SK-N-SH (cell line): ENCODE measurements around the gene RAVER2. TPM values are rescaled to one million over a fixed set of nuclear protein-coding genes. Genes with fewer than 3 reads are reported as not detected.

ENCODE experiments used
- CTCF ChIA-PET: fragments of 300-600, 350-600 bp; formaldehyde crosslinking; extraction: SDS; loops from one replicate; lab custom pipeline; 2021; lab: Yijun Ruan, JAX
- POLR2A ChIA-PET: fragments of 350-600 bp; sonication (Branson Sonifier 250); formaldehyde crosslinking; extraction: SDS; loops from one replicate; lab custom pipeline; 2020; ENCODE audit warnings: antibody characterized with exemption, inconsistent platforms; lab: Yijun Ruan, JAX
- DNase-seq: peaks from one replicate; pipeline ENCODE4 v3.0.0; 2012
- H2AFZ ChIP-seq: fragments of 200-600 bp; sonication (generic); 2 replicates; pipeline ENCODE4 v1.8.1; 2016; ENCODE audit warnings: antibody characterized with exemption, mild to moderate bottlenecking, low read depth
- H3F3A ChIP-seq: fragments of 200-600 bp; sonication (generic); replicated peaks from 2 replicates; pipeline ENCODE3; 2016; ENCODE audit warnings: antibody characterized with exemption, mild to moderate bottlenecking; ENCODE audit not compliant: insufficient read depth
- H3K27ac ChIP-seq, 2 experiments: fragments of 200-500 bp in 1 of 2; fragments of 200-600 bp in 1 of 2; sonication (Bioruptor generic) in 1 of 2; sonication (generic), shearing (Covaris generic) in 1 of 2; 2 replicates each; pipeline versions ENCODE4 v1.5.1 to v1.6.1; 2014 to 2016; ENCODE audit warnings: low read depth in 2 of 2, inconsistent platforms in 1 of 2, low read length in 1 of 2, mild to moderate bottlenecking in 1 of 2, mixed read lengths in 1 of 2
- H3K27me3 ChIP-seq: fragments of 200-600 bp; sonication (generic), shearing (Covaris generic); 2 replicates; pipeline ENCODE4 v1.6.1; 2016; ENCODE audit warnings: mixed run types; ENCODE audit not compliant: insufficient read depth
- H3K36me3 ChIP-seq, 2 experiments: fragments of 200-500 bp in 1 of 2; fragments of 200-600 bp in 1 of 2; sonication (Bioruptor generic) in 1 of 2; sonication (generic) in 1 of 2; replicated peaks in 1 of 2; 2 replicates each; pipeline versions ENCODE3 to v1.5.1; 2014 to 2016; ENCODE audit warnings: low read length in 1 of 2, mild to moderate bottlenecking in 1 of 2; ENCODE audit not compliant: insufficient read depth in 2 of 2, control insufficient read depth in 1 of 2
- H3K4me1 ChIP-seq, 2 experiments: fragments of 200-500 bp in 1 of 2; fragments of 200-600 bp in 1 of 2; sonication (Bioruptor generic) in 1 of 2; sonication (generic), shearing (Covaris generic) in 1 of 2; 2 replicates each; pipeline versions ENCODE4 v1.5.1 to v1.6.1; 2014 to 2016; ENCODE audit warnings: low read depth in 1 of 2, low read length in 1 of 2, mixed run types in 1 of 2; ENCODE audit not compliant: insufficient read depth in 2 of 2, control insufficient read depth in 1 of 2
- H3K4me2 ChIP-seq: fragments of 200-600 bp; sonication (generic), shearing (Covaris generic); 2 replicates; pipeline ENCODE4 v1.6.1; 2017; ENCODE audit warnings: mixed run types
- H3K4me3 ChIP-seq, 2 experiments: fragments of 200-500 bp in 1 of 2; fragments of 200-600 bp in 1 of 2; sonication (Bioruptor generic) in 1 of 2; sonication (generic), shearing (Covaris generic) in 1 of 2; 2 replicates each; pipeline versions ENCODE4 v1.5.1 to v1.8.1; 2014 to 2016; ENCODE audit warnings: low read depth in 2 of 2, inconsistent platforms in 1 of 2, low read length in 1 of 2, mild to moderate bottlenecking in 1 of 2, mixed read lengths in 1 of 2, moderate library complexity in 1 of 2
- H3K79me2 ChIP-seq: fragments of 200-600 bp; sonication (generic); 2 replicates; pipeline ENCODE4 v1.8.1; 2017; ENCODE audit warnings: mild to moderate bottlenecking; ENCODE audit not compliant: insufficient read depth
- H3K9ac ChIP-seq: fragments of 200-600 bp; sonication (generic); 2 replicates; pipeline ENCODE4 v1.6.1; 2017; ENCODE audit warnings: mixed run types
- H3K9me2 ChIP-seq: fragments of 200-600 bp; sonication (generic); 2 replicates; pipeline ENCODE4 v1.6.1; 2017; ENCODE audit warnings: mixed run types
- H3K9me3 ChIP-seq: fragments of 200-600 bp; sonication (generic); 2 replicates; pipeline ENCODE4 v1.6.1; 2017; ENCODE audit warnings: mixed run types, mild to moderate bottlenecking, moderate library complexity
- H4K20me1 ChIP-seq: fragments of 200-600 bp; sonication (generic); 2 replicates; pipeline ENCODE4 v1.6.1; 2017; ENCODE audit warnings: mild to moderate bottlenecking, mixed run types; ENCODE audit not compliant: insufficient read depth
- EP300 ChIP-seq, 2 experiments: IDR thresholded peaks; 2 replicates each; pipeline versions ENCODE4 v1.4.0 to v1.6.1; 2012; ENCODE audit warnings: borderline replicate concordance in 1 of 2, low read depth in 1 of 2, low read length in 1 of 2
- FOSL2 ChIP-seq: IDR thresholded peaks from 2 replicates; pipeline ENCODE4 v1.4.0; 2012; ENCODE audit warnings: low read depth, mild to moderate bottlenecking, moderate library complexity, borderline replicate concordance
- FOXJ3 ChIP-seq: sonication (generic); formaldehyde crosslinking; IDR thresholded peaks from 2 replicates; pipeline ENCODE4 v1.5.1; 2020; ENCODE audit warnings: mild to moderate bottlenecking, missing genetic modification reagents
- JUND ChIP-seq: IDR thresholded peaks from 2 replicates; pipeline ENCODE4 v1.4.0; 2012
- RAD21 ChIP-seq: IDR thresholded peaks from 2 replicates; pipeline ENCODE4 v1.6.1; 2012; ENCODE audit warnings: mild to moderate bottlenecking, low read length
- RCOR1 ChIP-seq: fragments of 150-350 bp; IDR thresholded peaks from 2 replicates; pipeline ENCODE4 v1.6.1; 2017; ENCODE audit warnings: antibody characterized with exemption, low read length
- RXRA ChIP-seq: IDR thresholded peaks from 2 replicates; pipeline ENCODE4 v1.4.0; 2012; ENCODE audit warnings: low read depth, mild to moderate bottlenecking, borderline replicate concordance
- SMC3 ChIP-seq: IDR thresholded peaks from 2 replicates; pipeline ENCODE4 v1.6.1; 2012; ENCODE audit warnings: low read depth, low read length, improper control_type of control experiment
- TEAD4 ChIP-seq: IDR thresholded peaks from 2 replicates; pipeline ENCODE4 v1.4.0; 2012; ENCODE audit warnings: mild to moderate bottlenecking, borderline replicate concordance; ENCODE audit not compliant: insufficient read depth
- USF2 ChIP-seq: fragments of 150-350 bp; IDR thresholded peaks from 2 replicates; pipeline ENCODE4 v1.6.1; 2017; ENCODE audit warnings: antibody characterized with exemption, low read length, low read depth, borderline replicate concordance
- WGBS: methylation state at CpG from one replicate; pipeline ENCODE4 v1.1.6; 2017; ENCODE audit warnings: low lambda C conversion rate; 5-methylcytosine and 5-hydroxymethylcytosine counted together
- polyA plus RNA-seq, 3 experiments: library from polyadenylated mRNA; depleted of rRNA; stranded (reverse); fragments of >200 nt; gene quantifications; 2 replicates each; pipeline ENCODE4 v1.2.3, GENCODE V29; 2012
- TF ChIP-seq, protein P1 (sequence below): IDR thresholded peaks from 2 replicates; pipeline ENCODE4; 2012
- TF ChIP-seq, protein P2 (sequence below): IDR thresholded peaks from 2 replicates; pipeline ENCODE4 v1.4.0; 2012; ENCODE audit warnings: low read depth

Gene RAVER2
- polyA plus RNA-seq, 1 of the 3 experiments (the other 2 are of a cell fraction) = 7.3 TPM

- Histone ChIP-seq H3K27me3 (no peaks in the 10 kb centered on the region), H3K4me2 (no peak overlapping the region)
- TF ChIP-seq, protein P1, sequence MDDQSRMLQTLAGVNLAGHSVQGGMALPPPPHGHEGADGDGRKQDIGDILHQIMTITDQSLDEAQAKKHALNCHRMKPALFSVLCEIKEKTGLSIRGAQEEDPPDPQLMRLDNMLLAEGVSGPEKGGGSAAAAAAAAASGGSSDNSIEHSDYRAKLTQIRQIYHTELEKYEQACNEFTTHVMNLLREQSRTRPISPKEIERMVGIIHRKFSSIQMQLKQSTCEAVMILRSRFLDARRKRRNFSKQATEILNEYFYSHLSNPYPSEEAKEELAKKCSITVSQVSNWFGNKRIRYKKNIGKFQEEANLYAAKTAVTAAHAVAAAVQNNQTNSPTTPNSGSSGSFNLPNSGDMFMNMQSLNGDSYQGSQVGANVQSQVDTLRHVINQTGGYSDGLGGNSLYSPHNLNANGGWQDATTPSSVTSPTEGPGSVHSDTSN = no peak
- 0 out of 2 replicates have a peak, but pooled peaks have one; percentile 6 for TF ChIP-seq JUND
- no peak for TF ChIP-seq RCOR1
- peak; percentile 37; the same call in 1 of the 2 replicates for TF ChIP-seq FOSL2
- TF ChIP-seq, all 33 proteins: peak for 2
- no peak for DNase-seq
- Histone ChIP-seq H3K4me1 (peaks cover 0 to 7% of the 10 kb centered on the region in 2 experiments; a peak in 2 of 4 replicates), H3K9me2 (no peaks in the 10 kb centered on the region), H2AFZ (no peak overlapping the region), H3K9me3 (no peaks in the 10 kb centered on the region), H3K36me3 (peaks cover 72 to 87% of the 10 kb centered on the region in 2 experiments), H3K9ac (no peak overlapping the region), H3K4me3 (no peak overlapping the region), H3F3A (peaks cover 16% of the 10 kb centered on the region), H3K27ac (peak overlapping the region in 1 of 2 experiments; percentile 56; a peak in 2 of 4 replicates), H3K79me2 (no peaks in the 10 kb centered on the region), H4K20me1 (no peaks in the 10 kb centered on the region)
- ChIA-PET CTCF (interaction anchor here (0.6 to 3.6 kb wide), 3 partner anchors 10 to 588 kb away, joined by 3 to 15 read pairs (median 3); no protein-coding TSS in a partner anchor), POLR2A (no interaction called here)
These were observed 89.9 kb downstream of the RAVER2 start for GRCh38 chr1:64834734-64835133.

DNA sequence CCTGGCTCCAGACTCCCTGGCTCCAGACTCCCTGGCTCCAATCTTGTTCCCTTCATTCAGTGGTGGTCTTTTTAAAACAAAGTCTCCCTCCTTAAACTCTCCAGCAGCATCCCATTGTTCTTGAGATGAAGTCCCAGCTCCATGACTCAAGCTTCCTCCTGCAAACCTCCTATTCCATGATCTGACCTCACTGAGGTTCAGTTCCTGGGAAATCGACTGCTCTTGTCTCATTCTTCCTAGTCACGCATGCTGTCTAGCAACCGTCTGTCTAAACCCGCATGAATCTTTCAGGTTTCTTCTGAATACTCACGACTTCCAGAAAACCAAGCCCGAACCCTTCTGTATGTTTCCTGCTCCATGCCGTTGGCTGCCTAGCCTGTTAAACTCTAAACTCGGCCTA lies 91.9 kb downstream of the RAVER2 start:
- POLR2A ChIA-PET = no interaction called here
- H3K27ac ChIP-seq = peak overlapping the region in 1 of 2 experiments; percentile 5; a peak in 1 of 4 replicates
- peaks cover 69 to 91% of the 10 kb centered on the region in 2 experiments for H3K36me3 ChIP-seq

GRCh38 chr1:64838486-64838885 lies 93.6 kb downstream of the RAVER2 start:
- ChIA-PET CTCF (interaction anchor here (1.3 kb wide), 1 partner anchor 14 kb away, joined by 3 read pairs; no protein-coding TSS in a partner anchor), POLR2A (no interaction called here)
- no peak overlapping the region for H3K4me2 ChIP-seq
- TF ChIP-seq, protein P2, sequence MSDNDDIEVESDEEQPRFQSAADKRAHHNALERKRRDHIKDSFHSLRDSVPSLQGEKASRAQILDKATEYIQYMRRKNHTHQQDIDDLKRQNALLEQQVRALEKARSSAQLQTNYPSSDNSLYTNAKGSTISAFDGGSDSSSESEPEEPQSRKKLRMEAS = no peak
- H3K27me3 ChIP-seq = no peaks in the 10 kb centered on the region
- H3K4me1 ChIP-seq = peaks cover 0 to 7% of the 10 kb centered on the region in 2 experiments; a peak in 2 of 4 replicates
- no peak overlapping the region for H3K27ac ChIP-seq
- no peak overlapping the region for H3K9ac ChIP-seq
- WGBS = 91% methylated on average over 7 of the region's 7 CpGs
- H3K4me3 ChIP-seq = no peak overlapping the region
- peaks cover 16% of the 10 kb centered on the region for H3F3A ChIP-seq
- DNase-seq = no peak
- H3K79me2 ChIP-seq = no peaks in the 10 kb centered on the region
- no peaks in the 10 kb centered on the region for H3K9me3 ChIP-seq
- H4K20me1 ChIP-seq = no peaks in the 10 kb centered on the region
- no peaks in the 10 kb centered on the region for H3K9me2 ChIP-seq
- peaks cover 53 to 83% of the 10 kb centered on the region in 2 experiments for H3K36me3 ChIP-seq
- H2AFZ ChIP-seq = no peak overlapping the region

More for the DNA sequence above, 91.9 kb downstream of the RAVER2 start:
- H3K9ac ChIP-seq = no peak overlapping the region
- H4K20me1 ChIP-seq = no peaks in the 10 kb centered on the region
- CTCF ChIA-PET = no interaction called here
- H3K4me2 ChIP-seq = no peak overlapping the region
- no peaks in the 10 kb centered on the region for H3K9me2 ChIP-seq
- peaks cover 16% of the 10 kb centered on the region for H3F3A ChIP-seq
- TF ChIP-seq SMC3 (no peak), RAD21 (no peak), FOXJ3 (CRISPR knock-in tag) (no peak), RXRA (no peak), TEAD4 (no peak), EP300 (IDR thresholded peaks at IDR 0.05; ENCODE audit: borderline replicate concordance in 1 of 2, low read depth in 1 of 2, low read length in 1 of 2) (no peak), USF2 (no peak)
- WGBS = 97% methylated on average over 8 of the region's 8 CpGs
- H2AFZ ChIP-seq = no peak overlapping the region
- H3K4me1 ChIP-seq = peaks cover 0 to 7% of the 10 kb centered on the region in 2 experiments; a peak in 2 of 4 replicates
- H3K9me3 ChIP-seq = no peaks in the 10 kb centered on the region
- DNase-seq = no peak
- H3K27me3 ChIP-seq = no peaks in the 10 kb centered on the region
- H3K79me2 ChIP-seq = no peaks in the 10 kb centered on the region
- H3K4me3 ChIP-seq = no peak overlapping the region
